ENCODE measurements around the gene GARNL3.

GARNL3 gene

GRCh38 chr9:127380479-127380878 lies 115.9 kb downstream of the GARNL3 start:
- DNase-seq (ENCODE audit: low read depth) = no peak
- TF ChIP-seq, protein P1, sequence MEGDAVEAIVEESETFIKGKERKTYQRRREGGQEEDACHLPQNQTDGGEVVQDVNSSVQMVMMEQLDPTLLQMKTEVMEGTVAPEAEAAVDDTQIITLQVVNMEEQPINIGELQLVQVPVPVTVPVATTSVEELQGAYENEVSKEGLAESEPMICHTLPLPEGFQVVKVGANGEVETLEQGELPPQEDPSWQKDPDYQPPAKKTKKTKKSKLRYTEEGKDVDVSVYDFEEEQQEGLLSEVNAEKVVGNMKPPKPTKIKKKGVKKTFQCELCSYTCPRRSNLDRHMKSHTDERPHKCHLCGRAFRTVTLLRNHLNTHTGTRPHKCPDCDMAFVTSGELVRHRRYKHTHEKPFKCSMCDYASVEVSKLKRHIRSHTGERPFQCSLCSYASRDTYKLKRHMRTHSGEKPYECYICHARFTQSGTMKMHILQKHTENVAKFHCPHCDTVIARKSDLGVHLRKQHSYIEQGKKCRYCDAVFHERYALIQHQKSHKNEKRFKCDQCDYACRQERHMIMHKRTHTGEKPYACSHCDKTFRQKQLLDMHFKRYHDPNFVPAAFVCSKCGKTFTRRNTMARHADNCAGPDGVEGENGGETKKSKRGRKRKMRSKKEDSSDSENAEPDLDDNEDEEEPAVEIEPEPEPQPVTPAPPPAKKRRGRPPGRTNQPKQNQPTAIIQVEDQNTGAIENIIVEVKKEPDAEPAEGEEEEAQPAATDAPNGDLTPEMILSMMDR (IDR thresholded peaks at IDR 0.05; ENCODE audit: insufficient read depth, low read depth, low read length, missing control alignments) = no peak

DNA sequence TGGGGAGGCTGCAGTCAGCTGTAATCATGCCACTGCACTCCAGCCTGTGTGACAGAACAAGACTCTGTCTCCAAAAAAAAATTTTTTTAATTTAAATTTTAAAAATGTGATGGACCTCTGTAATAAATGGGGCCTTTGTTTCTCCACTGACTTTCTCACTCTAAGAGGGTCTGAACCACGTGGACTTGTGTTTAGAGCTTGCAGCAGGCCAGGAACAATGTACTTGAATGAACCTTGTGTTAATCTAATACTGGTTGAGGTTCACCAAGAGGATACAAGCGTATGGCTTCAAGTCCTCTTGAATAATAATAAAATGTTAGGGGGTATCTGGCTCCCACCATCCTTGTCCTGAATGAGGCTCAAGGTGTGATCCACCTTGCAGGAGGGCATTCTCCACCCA lies 118.0 kb downstream of the GARNL3 start:
- DNase-seq (ENCODE audit: low read depth) = no peak
- H3K4me3 ChIP-seq (ENCODE audit: low read depth, low read length) = no peak overlapping the region
- TF ChIP-seq, protein P1 (IDR thresholded peaks at IDR 0.05; ENCODE audit: insufficient read depth, low read depth, low read length, missing control alignments) = no peak

More at GRCh38 chr9:127380479-127380878, 115.9 kb downstream of the GARNL3 start:
- H3K4me3 ChIP-seq (ENCODE audit: low read depth, low read length) = no peak overlapping the region

- no peak overlapping the region for H3K4me3 ChIP-seq (ENCODE audit: low read depth, low read length)
- TF ChIP-seq, protein P1 (IDR thresholded peaks at IDR 0.05; ENCODE audit: insufficient read depth, low read depth, low read length, missing control alignments) = no peak
- DNase-seq (ENCODE audit: low read depth) = no peak
Observed at GRCh38 chr9:127384016-127384730, 119.6 kb downstream of the GARNL3 start.

DNA sequence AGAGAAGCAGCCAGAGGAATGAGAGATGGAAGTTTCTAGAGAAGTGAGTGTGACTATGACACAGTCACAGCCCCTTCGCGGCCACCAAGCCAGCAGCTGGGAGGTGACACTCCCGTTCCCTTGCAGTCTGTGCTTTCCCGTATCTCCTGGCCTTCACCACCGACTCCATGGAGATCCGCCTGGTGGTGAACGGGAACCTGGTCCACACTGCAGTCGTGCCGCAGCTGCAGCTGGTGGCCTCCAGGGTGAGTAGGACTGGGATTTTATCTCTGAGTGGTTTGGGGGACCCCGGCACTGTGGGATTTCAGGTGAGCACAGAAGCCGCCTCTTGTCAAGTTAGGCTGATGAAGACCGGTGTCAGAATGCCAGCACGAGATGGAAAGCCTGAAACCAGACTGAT lies 120.3 kb downstream of the GARNL3 start:
- TF ChIP-seq, protein P1 (IDR thresholded peaks at IDR 0.05; ENCODE audit: insufficient read depth, low read depth, low read length, missing control alignments) = no peak
- no peak for DNase-seq (ENCODE audit: low read depth)

DNA sequence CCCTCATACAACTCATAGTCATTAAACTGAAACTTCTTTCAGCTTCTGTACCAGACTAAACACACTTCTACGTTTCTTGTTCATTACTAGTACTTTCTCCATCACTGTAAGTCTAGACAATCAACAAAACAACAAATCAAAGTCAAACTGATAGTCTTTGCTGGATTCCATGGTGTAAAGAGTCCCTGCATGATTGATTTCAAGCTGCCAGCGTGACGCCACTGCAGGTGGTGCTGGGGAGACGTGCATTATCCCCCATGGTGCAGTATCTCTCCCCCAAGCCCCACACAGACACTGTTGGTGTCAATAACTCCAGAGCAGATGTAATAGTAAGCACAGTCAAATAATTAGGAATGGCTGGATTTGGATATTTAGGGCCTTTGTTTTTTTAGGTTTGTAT lies 121.7 kb downstream of the GARNL3 start:
- TF ChIP-seq, protein P1 (IDR thresholded peaks at IDR 0.05; ENCODE audit: insufficient read depth, low read depth, low read length, missing control alignments) = no peak
- no peak overlapping the region for H3K4me3 ChIP-seq (ENCODE audit: low read depth, low read length)
- DNase-seq (ENCODE audit: low read depth) = no peak

More for the DNA sequence above, 120.3 kb downstream of the GARNL3 start:
- no peak overlapping the region for H3K4me3 ChIP-seq (ENCODE audit: low read depth, low read length)

DNA sequence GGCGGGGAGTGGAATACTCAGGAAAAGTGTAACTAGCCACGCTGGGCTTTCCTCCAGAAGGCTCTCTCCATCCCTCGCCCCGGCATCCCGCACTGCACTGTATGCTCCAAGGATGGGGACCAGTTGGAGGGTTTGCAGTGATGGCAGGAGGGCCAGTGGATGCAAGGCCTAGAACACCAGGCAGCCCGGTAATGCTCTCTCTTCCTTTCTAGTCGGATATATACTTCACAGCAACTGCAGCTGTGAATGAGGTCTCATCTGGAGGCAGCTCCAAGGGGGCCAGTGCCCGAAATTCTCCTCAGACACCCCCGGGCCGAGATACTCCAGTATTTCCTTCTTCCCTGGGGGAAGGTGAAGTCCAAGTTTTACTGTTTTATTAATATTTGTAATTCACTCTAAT lies 122.4 kb downstream of the GARNL3 start:
- H3K4me3 ChIP-seq (ENCODE audit: low read depth, low read length) = no peak overlapping the region
- no peak for DNase-seq (ENCODE audit: low read depth)
- TF ChIP-seq, protein P1 (IDR thresholded peaks at IDR 0.05; ENCODE audit: insufficient read depth, low read depth, low read length, missing control alignments) = no peak

Measured in GM12865 (cell line).